EL (cell line): ENCODE data around the gene PCK1.

ENCODE experiments used
- DNase-seq: peaks from one replicate; pipeline ENCODE4 v3.0.0-alpha.2; 2016

The PCK1 gene

GRCh38 chr20:57561356-57562279 is 708 bp downstream of the PCK1 start:
- DNase-seq, result no peak

- no peak for DNase-seq
These were observed 1.9 kb downstream of the PCK1 start for GRCh38 chr20:57562541-57563465.

GRCh38 chr20:57563522-57563921 is 2.6 kb downstream of the PCK1 start:
- DNase-seq, result no peak

DNA sequence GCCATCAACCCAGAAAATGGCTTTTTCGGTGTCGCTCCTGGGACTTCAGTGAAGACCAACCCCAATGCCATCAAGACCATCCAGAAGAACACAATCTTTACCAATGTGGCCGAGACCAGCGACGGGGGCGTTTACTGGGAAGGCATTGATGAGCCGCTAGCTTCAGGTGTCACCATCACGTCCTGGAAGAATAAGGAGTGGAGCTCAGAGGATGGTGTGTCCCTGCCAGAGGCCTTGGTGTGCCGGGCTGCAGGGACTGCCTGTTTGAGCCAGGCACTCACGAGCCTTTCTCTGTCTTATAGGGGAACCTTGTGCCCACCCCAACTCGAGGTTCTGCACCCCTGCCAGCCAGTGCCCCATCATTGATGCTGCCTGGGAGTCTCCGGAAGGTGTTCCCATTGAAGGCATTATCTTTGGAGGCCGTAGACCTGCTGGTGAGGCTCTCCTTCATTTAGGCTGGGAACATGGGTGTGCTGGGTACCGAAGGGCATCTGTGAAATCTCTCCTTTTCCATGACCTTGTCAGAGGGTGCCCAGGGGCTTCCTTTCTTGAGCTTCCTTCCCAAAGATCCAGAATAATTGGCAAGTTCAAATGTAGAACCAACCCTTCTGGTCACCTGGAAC is 3.4 kb downstream of the PCK1 start:
- no peak for DNase-seq

DNA sequence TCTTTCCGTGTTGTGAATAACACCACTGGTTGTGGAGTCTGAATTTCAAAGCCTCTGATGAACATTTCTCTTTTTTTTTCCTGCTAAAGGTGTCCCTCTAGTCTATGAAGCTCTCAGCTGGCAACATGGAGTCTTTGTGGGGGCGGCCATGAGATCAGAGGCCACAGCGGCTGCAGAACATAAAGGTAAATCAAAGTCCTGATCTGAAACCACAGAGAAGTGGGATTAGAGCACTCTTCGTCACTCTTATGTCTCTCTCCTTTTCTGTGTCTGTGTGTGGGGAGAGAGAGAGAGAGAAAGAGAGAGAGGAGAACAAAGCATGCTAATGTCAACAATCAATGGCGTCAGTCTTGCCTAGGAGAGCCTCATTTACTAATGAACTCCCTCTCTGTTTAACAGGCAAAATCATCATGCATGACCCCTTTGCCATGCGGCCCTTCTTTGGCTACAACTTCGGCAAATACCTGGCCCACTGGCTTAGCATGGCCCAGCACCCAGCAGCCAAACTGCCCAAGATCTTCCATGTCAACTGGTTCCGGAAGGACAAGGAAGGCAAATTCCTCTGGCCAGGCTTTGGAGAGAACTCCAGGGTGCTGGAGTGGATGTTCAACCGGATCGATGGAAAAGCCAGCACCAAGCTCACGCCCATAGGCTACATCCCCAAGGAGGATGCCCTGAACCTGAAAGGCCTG is 4.2 kb downstream of the PCK1 start:
- DNase-seq, result no peak

GRCh38 chr20:57566399-57566798 is 5.5 kb downstream of the PCK1 start:
- no peak for DNase-seq

DNA sequence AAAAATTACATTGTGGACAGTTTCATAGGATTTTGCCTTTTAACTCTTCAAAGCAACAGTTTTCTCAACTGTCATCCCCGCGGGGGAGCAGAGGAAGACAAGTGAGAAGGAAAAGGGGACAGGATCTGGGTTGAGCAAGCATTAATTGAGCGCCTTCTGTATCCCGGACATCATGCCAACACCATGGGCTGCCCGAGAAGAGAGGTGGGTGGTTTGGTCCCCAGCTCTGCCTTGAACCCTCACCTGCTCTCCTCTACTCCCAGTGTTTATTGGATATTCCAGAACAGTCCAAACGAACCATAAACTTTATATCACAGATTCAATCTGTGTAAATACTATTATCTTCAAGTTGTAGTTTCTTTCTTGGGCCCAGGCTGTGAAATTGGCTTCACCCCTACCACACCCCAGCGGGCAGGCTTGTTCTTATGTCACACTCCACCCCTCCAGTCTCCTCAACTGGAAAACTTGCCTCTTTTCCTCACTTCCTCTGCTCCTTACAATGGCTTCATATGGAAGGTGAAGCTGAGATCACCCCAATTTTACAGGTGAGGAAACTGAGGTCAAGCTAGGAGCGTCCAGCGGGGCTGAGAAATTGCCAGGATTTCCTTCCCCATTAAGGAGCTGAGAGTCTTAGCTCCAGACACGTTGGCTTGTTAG is 6.0 kb downstream of the PCK1 start:
- DNase-seq, result no peak

DNA sequence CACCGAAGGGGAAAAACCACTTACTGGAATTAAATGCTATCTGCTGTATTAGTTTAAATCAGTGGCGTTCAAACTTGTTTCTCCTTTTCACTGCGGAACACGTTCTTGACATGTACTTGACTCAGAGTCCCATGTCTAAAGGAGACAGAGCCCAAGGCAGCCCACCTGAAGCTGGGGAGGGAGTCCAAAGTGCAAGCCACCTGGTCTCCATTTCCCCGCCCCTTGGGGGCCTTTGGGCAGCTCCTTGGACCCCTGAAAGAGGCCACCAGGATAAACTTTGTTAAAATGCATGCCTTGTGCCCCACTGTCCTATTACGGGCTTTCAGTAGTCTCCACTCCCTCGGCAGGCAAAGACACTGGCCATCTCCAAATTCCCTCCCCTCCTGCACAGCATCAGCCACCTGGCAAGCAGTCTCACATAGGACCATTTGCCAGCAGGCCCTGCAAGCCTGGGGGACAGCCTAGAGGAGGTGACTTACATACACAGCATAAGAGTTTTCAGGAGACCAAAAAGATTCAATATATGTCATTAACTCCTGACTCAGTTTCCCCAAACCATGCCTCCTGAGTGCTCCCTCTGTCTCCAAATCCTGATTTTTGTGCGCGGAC is 6.7 kb downstream of the PCK1 start:
- DNase-seq, result no peak

GRCh38 chr20:57568088-57568896 is 7.4 kb downstream of the PCK1 start:
- no peak for DNase-seq

DNA sequence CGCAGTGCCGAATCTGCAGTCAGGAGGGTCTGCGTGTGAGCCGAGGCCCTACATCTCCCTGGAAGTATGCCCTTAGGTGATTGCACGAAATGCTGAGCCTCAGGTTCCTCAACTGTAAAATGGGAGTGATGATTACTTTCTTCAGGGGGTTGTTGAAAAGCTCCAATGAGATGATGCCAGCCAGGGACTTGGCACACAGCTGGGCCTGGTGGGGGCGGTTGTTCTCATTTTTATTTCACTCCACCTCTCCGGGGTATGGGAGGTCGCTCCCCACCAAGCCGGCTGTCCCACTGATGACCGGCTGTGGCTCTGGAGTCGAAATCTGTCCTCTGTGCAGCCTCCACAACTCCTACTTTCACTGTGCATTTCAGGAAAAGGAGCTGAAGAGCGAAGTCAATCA is 8.1 kb downstream of the PCK1 start:
- DNase-seq, result no peak

DNA sequence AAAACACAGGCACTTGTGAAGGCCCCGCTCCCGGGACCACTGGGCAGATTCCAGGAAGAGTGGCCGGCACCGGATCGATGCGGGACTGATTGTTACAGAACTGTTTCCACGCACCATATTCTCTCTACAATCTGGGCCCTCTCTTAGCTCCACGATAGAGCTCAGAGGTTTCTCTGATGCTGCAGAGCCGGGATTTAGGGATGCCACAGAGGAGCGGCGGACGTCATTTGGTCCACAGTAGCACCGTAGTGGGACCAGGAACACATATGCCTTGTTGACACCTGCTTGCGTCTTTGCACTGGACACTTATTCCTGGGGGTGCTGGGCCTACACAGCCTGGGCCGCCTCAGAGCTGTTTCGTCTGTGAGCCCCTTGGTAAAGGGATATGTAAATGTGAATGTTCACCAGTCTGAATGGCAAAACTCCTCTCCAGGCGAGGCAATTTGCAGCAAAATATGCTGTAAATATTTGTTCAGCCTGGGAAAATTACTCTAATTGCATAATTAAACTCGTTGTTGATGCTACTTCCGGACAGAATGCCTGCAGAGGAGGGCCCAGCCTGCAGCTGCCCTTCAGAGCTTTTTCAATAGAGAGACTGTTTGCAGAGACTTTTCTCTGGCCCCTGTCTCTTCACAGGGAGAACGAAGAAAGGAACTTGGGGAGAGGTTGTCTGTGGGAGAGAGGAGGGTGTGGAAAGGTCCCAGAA is 9.4 kb downstream of the PCK1 start:
- no peak for DNase-seq

DNA sequence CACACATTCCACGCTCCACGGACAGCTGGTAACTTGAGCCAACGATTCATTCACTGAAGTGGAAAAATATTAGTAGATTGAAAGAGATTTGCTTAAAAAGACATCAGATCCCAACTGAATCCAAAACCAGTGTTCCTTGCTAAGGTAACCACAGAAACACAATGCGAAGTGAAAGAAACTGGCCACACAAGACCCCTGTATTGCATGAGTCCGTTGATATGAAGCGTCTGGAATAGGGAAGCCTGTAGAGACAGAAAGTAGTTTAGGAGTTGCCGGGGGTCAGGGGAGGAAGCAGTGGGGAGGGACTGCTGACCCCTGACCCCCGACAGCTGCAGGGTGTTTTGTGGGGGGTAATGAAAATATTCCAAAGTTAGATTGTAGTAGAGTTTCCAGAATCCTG is 10.0 kb downstream of the PCK1 start:
- no peak for DNase-seq

- no peak for DNase-seq
These were observed 11.0 kb downstream of the PCK1 start for GRCh38 chr20:57571782-57572416.

DNA sequence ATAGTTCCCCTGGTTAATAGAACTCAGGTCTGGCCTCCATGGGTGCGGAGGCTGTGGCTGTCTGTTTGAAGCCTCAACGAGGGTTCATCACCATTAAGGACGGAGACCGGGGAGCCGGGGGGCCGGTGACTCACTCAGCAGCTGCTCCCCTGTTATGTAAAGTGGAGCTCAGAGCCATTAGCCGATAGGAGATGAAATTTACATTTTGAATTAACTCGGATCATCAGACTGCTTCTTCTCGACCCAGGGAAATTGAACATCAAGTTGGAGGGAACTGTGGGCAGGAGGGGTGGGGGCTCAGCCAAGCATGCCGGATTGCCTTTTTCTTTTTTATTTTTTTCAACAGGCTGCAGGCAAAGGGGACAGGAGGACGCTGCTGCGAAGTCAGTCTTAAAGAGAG is 12.3 kb downstream of the PCK1 start:
- DNase-seq, result no peak

DNA sequence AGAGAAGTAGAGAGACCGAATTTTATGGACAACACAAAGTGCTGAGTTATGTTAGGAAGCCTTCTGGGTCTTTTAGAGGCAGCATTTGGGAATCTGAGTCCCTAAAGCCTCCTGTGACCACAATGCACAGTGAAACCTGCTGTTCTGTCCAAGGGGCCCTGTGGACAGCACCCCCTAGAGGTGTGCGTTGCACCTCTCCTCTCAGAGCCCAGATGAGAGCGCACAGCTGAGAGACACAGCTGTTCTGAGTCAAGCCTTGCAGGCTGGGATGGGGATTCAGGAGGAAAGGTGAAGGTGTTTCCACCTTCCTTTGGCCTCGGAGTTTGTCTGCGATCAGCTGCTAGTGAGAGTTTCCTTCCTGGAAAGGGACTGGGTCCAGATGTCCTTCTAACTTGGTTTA is 13.0 kb downstream of the PCK1 start:
- no peak for DNase-seq

GRCh38 chr20:57574954-57575353 is 14.0 kb downstream of the PCK1 start:
- no peak for DNase-seq

DNA sequence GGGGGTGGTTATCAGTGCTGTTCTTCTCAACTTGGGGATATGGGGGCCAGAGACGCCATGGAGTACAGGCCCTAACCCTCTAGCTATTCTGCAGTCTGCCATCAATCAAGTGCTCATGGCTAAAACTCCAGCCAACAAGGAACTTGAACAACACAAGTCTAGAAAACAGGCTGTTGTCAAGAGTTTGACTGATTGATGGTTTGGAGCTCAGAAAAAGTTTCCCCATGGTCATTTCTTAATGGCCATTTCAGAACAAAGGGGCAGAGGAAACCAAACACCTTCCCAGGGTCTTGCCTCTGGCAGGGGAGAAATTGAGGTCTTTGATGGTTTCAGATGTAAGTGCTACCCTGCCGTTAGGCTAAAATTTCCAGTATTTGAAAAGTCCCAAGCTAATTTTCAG is 15.1 kb downstream of the PCK1 start:
- DNase-seq, result no peak

DNA sequence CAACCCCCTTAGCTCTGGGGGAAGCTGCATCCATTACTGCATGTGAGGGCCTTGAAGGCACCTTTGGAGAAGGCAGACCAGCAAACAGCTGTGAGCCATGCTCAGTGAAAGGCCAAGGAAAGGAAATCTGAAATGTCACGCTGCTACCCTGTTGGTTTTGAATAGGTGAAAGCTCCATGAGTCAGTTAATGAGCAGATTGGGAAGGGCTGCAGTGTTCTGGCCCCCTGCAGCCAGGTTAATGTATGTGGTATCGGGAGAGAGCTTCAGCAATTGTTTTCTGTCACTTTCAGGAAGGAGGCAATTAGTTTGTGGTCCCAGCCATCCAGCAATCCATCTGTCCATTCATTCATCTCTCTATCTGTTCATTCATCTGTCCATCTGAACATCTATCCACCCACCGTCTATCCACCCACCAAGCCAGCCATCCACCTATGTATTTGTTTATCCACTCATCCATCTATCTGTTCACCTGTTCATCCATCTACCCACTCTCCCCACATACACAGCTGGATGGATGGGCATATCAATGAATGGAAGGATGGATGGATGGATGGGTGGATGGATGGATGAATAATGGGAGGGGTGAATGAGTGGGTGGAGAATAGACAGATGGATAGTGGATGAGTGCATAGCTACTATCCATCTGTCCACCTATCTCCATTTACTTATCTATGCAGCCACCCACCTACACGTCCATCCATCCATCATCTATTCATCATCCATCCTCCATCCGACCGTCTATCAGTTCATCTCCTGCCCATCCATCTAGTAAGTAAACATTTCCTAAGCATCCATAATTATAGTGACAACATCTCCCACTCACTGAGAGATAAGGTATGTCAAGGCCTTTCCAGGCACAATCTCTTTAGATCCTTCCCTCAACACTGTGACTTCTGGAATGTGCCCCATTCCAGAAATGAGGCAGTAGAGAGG is 16.0 kb downstream of the PCK1 start:
- DNase-seq, result no peak
